K562 (cell line): ENCODE measurements around the gene UBA52. TPM values are rescaled to one million over a fixed set of nuclear protein-coding genes. Genes with fewer than 3 reads are reported as not detected.

Experiments used
- ARID1B ChIP-seq: fragments of 450-650 bp; IDR thresholded peaks from 2 replicates; pipeline ENCODE4 v1.6.1; 2016; ENCODE audit warnings: antibody characterized with exemption, mild to moderate bottlenecking, inconsistent platforms
- CCNT2 ChIP-seq: IDR thresholded peaks from 2 replicates; pipeline ENCODE4 v1.6.1; 2011; ENCODE audit warnings: borderline replicate concordance, low read depth, mild to moderate bottlenecking, moderate library complexity, mixed read lengths, low read length; ENCODE audit not compliant: insufficient read length; ENCODE audit errors: extremely low read depth
- CREM ChIP-seq: IDR thresholded peaks from 2 replicates; pipeline ENCODE4 v1.6.1; 2014; ENCODE audit warnings: antibody characterized with exemption, low read depth
- KDM5B ChIP-seq: fragments of 200-600 bp; sonication (generic); IDR thresholded peaks from 2 replicates; pipeline ENCODE4 v1.6.1; 2012; ENCODE audit warnings: low read depth, mild to moderate bottlenecking, moderate library complexity, low read length, control low read depth, inconsistent platforms; ENCODE audit not compliant: insufficient replicate concordance
- MEF2D ChIP-seq: conservative IDR thresholded peaks from 2 replicates; pipeline ENCODE4 v1.6.1; 2016; ENCODE audit warnings: low read depth, missing genetic modification characterization, missing compliant biosample characterization
- MNT ChIP-seq, 2 experiments: fragments of 450-650 bp; conservative IDR thresholded peaks; 2 replicates each; pipeline ENCODE4 v1.6.1; 2017; ENCODE audit warnings: mild to moderate bottlenecking in 2 of 2, moderate library complexity in 2 of 2
- NEUROD1 ChIP-seq: fragments of 150-350 bp; IDR thresholded peaks from 2 replicates; pipeline ENCODE4 v1.6.1; 2014; ENCODE audit warnings: borderline replicate concordance, low read length, low read depth; ENCODE audit not compliant: partially characterized antibody
- NR2C1 ChIP-seq, 2 experiments: fragments of 450-650 bp; IDR thresholded peaks; 2 replicates each; pipeline ENCODE4 v1.6.1; 2017; ENCODE audit warnings: mild to moderate bottlenecking in 2 of 2, antibody characterized with exemption in 1 of 2, inconsistent platforms in 1 of 2, missing compliant biosample characterization in 1 of 2, missing genetic modification characterization in 1 of 2
- POLR2G ChIP-seq: fragments of 200-400 bp; formaldehyde crosslinking; IDR thresholded peaks from 2 replicates; pipeline ENCODE4 v1.6.1; 2017; ENCODE audit warnings: low read depth, mild to moderate bottlenecking, antibody characterized with exemption, low read length, moderate library complexity
- SMARCE1 ChIP-seq: fragments of 450-650 bp; IDR thresholded peaks from 2 replicates; pipeline ENCODE4 v1.7.1; 2016; ENCODE audit warnings: mild to moderate bottlenecking
- SP1 ChIP-seq: sonication (generic); formaldehyde crosslinking; IDR thresholded peaks from 2 replicates; pipeline ENCODE4 v1.8.1; 2022; ENCODE audit warnings: mild to moderate bottlenecking, missing genetic modification reagents
- SREBF2 ChIP-seq: sonication (generic); formaldehyde crosslinking; IDR thresholded peaks from 2 replicates; pipeline ENCODE4 v1.4.0; 2020; ENCODE audit warnings: mild to moderate bottlenecking, missing genetic modification reagents
- STAG1 ChIP-seq: sonication (generic); formaldehyde crosslinking; IDR thresholded peaks from 2 replicates; pipeline ENCODE4 v1.5.0; 2020; ENCODE audit warnings: missing genetic modification reagents, borderline replicate concordance
- ZNF764 ChIP-seq: fragments of 250-450 bp; sonication (Bioruptor Pico); IDR thresholded peaks from 2 replicates; pipeline ENCODE4 v1.4.0; 2020; ENCODE audit warnings: low read depth, mild to moderate bottlenecking, moderate library complexity
- ZNF830 ChIP-seq: fragments of 250-450 bp; sonication (Bioruptor Pico); IDR thresholded peaks from 2 replicates; pipeline ENCODE4 v1.5.0; 2021; ENCODE audit warnings: mild to moderate bottlenecking
- polyA plus RNA-seq, 8 experiments: library from polyadenylated mRNA; depleted of rRNA in 4 of 8; stranded (reverse) in 5 of 8; unstranded in 3 of 8; fragments of >200 nt; fragmentation: Nextera tagmentation in 2 of 8; fragmentation: Illumina TruSeq in 1 of 8; extraction: Ambion mirVana in 2 of 8; extraction: Trizol in 1 of 8; gene quantifications; 2 replicates each; pipeline versions ENCODE4 v1.2.1 to v1.2.3, GENCODE V29; 2011 to 2014; ENCODE audit warnings: inconsistent platforms in 1 of 8, missing spikeins in 1 of 8
- total RNA-seq, 7 experiments: library from RNA; depleted of rRNA in 6 of 7; stranded (reverse); fragments of >200 nt in 6 of 7; fragmentation: Illumina TruSeq in 2 of 7; extraction: Trizol in 2 of 7; gene quantifications; 2 replicates each; pipeline versions ENCODE4 v1.2.1 to v1.2.3, GENCODE V29; 2011 to 2021; ENCODE audit warnings: low replicate concordance in 1 of 7
- TF ChIP-seq, protein P1 (sequence below): fragments of 250-450 bp; sonication (Bioruptor Pico); IDR thresholded peaks from 2 replicates; pipeline ENCODE4 v1.5.0; 2021
- TF ChIP-seq, protein P2 (sequence below): sonication (generic); formaldehyde crosslinking; IDR thresholded peaks from 2 replicates; pipeline ENCODE4 v1.8.1; 2023; ENCODE audit warnings: mild to moderate bottlenecking, missing genetic modification reagents
- TF ChIP-seq, protein P3 (sequence below), 3 experiments: fragments of 200-800 bp in 1 of 3; sonication (Bioruptor generic) in 1 of 3; sonication (generic) in 1 of 3; formaldehyde crosslinking in 1 of 3; IDR thresholded peaks; 2 replicates each; pipeline versions ENCODE4 v1.6.1 to v1.8.0; 2016 to 2022; ENCODE audit warnings: mild to moderate bottlenecking in 2 of 3, missing compliant biosample characterization in 2 of 3, missing genetic modification characterization in 2 of 3, missing genetic modification reagents in 1 of 3
- TF ChIP-seq, protein P4 (sequence below): IDR thresholded peaks from 2 replicates; pipeline ENCODE4 v1.6.1; 2016; ENCODE audit warnings: missing genetic modification characterization, missing compliant biosample characterization

UBA52 gene
- total and polyA plus RNA-seq, 9 of the 15 experiments (the other 6 are each of a cell fraction or from before 2014, with no cell fraction given): 1,110 to 2,751 (median 1,733) TPM

- TF ChIP-seq, protein P1, sequence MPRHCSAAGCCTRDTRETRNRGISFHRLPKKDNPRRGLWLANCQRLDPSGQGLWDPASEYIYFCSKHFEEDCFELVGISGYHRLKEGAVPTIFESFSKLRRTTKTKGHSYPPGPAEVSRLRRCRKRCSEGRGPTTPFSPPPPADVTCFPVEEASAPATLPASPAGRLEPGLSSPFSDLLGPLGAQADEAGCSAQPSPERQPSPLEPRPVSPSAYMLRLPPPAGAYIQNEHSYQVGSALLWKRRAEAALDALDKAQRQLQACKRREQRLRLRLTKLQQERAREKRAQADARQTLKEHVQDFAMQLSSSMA (CRISPR knock-in tag): no peak
- TF ChIP-seq STAG1 (CRISPR knock-in tag) (peak; percentile 16; the same call in 1 of the 2 replicates), KDM5B (peak; percentile 25), MEF2D (tag) (no peak), MNT (conservative IDR thresholded peaks at IDR 0.05) (peak in 1 of 2 experiments; percentile 34; a peak in 1 of 4 replicates), ZNF830 (CRISPR knock-in tag) (no peak), CREM (peak; percentile 31; the same call in 1 of the 2 replicates), ARID1B (0 out of 2 replicates have a peak, but pooled peaks have one; percentile 7), ZNF764 (CRISPR knock-in tag) (peak; percentile 26; the same call in 1 of the 2 replicates), SMARCE1 (peak; percentile 44), CCNT2 (peak; percentile 91), SREBF2 (CRISPR knock-in tag) (no peak), NEUROD1 (peak; percentile 15), POLR2G (peak; percentile 78), SP1 (CRISPR knock-in tag) (0 out of 2 replicates have a peak, but pooled peaks have one; percentile 19), NR2C1 (IDR thresholded peaks at IDR 0.05) (no peak), NR2C1 (tag; IDR thresholded peaks at IDR 0.05) (no peak)
- TF ChIP-seq, protein P2, sequence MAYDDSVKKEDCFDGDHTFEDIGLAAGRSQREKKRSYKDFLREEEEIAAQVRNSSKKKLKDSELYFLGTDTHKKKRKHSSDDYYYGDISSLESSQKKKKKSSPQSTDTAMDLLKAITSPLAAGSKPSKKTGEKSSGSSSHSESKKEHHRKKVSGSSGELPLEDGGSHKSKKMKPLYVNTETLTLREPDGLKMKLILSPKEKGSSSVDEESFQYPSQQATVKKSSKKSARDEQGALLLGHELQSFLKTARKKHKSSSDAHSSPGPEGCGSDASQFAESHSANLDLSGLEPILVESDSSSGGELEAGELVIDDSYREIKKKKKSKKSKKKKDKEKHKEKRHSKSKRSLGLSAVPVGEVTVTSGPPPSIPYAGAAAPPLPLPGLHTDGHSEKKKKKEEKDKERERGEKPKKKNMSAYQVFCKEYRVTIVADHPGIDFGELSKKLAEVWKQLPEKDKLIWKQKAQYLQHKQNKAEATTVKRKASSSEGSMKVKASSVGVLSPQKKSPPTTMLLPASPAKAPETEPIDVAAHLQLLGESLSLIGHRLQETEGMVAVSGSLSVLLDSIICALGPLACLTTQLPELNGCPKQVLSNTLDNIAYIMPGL (CRISPR knock-in tag): 0 out of 2 replicates have a peak, but pooled peaks have one; percentile 47
- TF ChIP-seq, protein P3, sequence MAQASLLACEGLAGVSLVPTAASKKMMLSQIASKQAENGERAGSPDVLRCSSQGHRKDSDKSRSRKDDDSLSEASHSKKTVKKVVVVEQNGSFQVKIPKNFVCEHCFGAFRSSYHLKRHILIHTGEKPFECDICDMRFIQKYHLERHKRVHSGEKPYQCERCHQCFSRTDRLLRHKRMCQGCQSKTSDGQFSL (CRISPR knock-in tag; IDR thresholded peaks at IDR 0.05): peak; percentile 38; the same call in 1 of the 2 replicates
- TF ChIP-seq, protein P3 (tag; IDR thresholded peaks at IDR 0.05): no peak
- TF ChIP-seq, protein P4, sequence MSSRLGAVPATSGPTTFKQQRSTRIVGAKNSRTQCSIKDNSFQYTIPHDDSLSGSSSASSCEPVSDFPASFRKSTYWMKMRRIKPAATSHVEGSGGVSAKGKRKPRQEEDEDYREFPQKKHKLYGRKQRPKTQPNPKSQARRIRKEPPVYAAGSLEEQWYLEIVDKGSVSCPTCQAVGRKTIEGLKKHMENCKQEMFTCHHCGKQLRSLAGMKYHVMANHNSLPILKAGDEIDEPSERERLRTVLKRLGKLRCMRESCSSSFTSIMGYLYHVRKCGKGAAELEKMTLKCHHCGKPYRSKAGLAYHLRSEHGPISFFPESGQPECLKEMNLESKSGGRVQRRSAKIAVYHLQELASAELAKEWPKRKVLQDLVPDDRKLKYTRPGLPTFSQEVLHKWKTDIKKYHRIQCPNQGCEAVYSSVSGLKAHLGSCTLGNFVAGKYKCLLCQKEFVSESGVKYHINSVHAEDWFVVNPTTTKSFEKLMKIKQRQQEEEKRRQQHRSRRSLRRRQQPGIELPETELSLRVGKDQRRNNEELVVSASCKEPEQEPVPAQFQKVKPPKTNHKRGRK (tag): no peak
Observed at GRCh38 chr19:18594096-18594823, 22.6 kb downstream of the UBA52 start (continued).
